Fibroblast of peridontal ligament (primary cell): ENCODE data around the gene DOC2B.
"Not testable (repeated sequence)": the region's sequence is repeated elsewhere in the genome, so short reads cannot be mapped to it uniquely, and the experiment has no call there.

Experiments
- DNase-seq: peaks from one replicate; pipeline ENCODE4 v3.0.0-alpha.2; 2010; ENCODE audit errors: extremely low read depth

The DOC2B gene

DNA sequence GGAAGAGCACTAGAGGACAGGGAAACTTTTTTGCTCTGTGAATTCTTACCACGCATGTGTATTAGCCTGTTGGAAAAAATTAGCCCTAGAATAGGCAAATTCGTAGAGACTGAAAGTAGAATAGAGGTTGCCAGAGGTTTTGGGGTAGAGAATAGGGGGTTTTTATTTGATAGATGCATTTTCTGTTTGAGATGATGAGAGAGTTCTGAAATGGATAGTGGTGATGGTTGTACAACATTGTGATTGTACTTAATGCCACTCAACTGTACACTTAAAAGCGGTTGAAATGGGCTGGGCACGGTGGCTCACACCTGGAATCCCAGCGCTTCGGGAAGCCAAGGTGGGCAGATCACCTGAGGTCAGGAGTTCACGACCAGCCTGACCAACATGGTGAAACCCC, 8.0 kb upstream of the DOC2B start:
- no peak for DNase-seq

DNA sequence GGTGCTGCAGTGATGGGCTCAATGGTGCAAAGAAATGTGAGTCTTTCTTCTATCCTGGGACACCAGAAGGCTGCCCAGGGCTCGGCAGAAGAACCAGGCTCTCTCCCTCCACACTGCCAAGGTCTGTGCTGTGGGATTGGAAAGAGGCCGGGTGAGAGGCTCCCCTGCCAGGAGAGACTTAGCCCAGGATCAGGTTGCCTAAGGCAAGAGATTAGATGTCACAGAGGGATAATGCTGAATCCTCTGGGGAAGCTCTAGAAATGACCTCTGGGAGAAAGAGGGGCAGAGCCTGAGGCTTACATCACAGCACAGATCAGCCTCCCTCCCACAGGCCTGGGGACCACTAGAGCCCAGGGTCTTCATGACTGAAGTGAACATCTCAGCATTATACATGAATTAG, 5.7 kb upstream of the DOC2B start:
- DNase-seq: no peak

DNA sequence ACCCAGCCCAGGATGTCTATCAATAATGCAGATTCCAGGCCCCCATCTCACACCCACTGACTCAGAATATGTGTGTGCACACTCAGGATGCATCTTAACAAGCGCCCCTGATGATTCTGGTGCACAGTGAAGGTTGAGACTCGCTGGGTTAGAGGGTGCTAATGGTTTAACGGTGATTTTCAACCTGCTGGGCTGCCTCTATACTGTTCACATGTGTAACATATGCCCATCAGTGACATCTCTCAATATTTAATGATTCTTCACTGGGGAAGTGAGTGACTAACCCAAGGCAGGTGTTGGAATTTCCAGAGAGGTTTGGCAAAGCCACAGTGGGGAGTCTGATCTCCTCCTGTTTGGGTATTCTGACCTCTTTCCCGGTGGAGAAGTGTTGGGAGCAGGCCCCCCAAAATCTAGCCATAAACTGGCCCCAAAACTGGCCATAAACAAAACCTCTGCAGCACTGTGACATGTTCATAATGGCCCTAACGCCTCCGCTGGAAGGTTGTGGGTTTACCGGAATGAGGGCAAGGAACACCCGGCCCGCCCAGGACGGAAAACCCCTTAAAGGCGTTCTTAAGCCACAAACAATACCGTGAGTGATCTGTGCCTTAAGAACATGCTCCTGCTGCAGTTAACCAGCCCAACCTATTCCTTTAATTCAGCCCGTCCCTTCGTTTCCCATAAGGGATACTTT, 4.1 kb upstream of the DOC2B start:
- no peak for DNase-seq

DNA sequence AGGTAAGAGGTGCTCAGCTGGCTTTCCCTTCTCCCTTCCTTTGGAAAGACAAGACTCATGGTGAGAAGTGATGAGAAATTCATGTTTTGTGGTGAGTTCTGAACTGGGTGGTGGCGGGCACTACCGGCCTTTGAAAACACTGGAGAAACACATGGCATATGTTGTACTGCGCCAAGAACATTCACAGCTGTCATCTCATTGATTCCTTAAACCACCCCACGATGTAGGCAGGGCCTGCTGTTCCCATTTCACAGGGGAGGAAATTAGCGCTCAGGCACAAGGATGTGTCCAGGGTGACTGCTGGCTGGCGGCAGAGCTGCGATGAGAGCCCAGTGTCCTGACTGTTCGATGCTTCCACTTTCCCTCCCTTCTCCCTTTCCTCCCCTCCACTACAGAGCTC, 1.6 kb upstream of the DOC2B start:
- DNase-seq: no peak

DNA sequence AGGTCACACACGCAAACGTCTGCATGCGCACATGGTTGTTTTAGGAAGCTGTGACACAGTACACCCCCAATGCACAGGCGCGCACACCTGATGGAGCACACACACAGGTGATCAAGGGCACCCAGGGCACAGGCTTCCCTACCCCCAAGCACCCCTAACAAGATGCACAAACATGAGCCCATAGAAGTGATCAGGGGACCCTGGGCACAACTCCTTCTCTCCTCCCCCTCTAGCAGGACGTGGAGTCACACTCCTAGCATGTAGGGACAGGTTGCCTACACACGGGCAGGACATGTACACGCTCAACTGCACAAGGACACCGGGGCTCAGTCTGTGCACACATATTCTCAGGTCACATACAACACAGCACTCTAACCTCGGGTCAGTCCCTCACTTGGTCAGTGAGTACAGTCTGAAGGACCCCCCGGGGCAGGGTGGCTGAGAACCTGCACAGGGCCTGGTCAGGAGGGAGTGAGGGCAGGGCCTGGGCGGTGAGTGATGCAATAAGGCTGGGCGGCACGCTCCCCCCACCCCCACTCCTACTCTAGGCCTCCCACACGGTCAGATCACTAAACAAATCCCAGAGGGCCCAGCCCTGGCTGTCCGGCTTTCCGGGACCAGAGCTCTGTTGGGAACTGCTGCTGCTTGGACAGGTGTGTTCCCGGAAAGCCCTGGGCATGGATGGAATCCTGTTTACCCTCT, 751 bp upstream of the DOC2B start:
- no peak for DNase-seq

DNA sequence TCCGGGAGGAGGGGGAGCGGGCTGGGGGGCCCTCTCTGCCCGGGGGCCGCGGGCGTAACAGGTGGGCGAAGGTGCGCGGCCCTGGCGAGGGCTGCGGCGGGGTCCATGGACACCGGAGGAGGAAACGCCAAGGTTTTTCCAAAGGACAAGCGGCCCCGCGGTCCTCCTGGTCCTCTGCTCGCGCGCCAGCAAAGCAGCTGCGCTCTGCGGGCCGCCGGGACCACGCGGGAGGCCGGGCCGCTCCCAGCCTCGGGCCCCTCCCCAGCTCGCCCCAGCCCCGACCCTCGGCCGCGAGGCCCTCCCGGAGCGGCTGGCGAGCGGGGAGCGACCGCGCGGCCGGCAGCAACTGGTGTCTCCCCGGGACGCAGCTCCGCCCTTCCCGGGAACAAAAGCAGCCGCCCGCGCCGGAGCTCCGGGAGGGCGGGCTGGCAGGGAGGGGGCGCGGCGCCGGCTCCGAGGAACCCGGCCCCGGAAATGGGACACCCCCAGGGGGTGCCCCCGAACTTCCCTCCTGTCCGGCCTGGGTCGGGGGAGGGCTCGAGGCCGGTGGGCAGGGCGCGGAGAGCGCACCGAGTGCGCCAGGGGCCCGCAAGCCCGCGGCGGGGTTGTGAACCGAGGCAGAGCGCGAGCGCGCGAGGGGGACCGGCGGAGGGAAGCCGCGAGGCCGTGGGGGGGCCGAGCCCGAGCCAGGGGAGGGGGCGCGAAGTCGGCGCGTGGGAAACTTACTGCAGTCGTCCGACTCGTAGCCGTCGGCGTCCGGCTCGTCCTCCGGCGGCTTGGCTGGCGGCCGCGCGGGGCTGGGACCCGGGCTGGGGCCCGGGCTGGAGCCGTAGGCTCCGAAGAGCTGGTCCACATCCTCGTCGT, 837 bp downstream of the DOC2B start:
- no peak for DNase-seq

DNA sequence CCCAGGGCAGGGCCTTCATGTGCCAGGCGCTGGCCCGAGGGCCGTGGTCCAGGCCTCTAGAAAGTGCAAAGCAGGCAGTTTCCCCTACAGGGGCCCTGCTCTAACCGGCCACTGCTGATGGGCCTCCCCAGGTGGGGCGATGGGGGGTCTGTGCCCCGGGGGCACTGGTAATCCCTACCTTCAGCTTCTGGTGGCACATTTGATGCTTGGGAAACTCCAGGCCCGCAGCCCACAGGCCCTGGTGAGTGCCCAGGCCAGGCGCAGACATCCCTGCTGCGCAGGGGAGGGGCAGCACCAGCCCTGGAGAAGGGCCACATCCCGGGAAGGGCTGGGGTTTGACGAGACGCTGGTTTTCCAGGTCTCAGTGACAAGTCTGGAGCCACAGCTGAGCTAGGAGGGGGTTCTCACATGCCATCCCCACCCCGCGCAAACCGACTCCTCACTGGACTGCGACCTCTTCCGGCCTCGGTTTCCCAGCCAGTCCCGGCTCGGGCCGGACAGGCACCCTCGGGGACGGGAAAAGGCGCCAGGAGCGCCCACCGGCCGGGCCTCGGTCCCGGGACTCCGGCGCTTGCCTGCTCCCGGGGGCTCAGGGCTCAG, 1.6 kb downstream of the DOC2B start:
- no peak for DNase-seq

DNA sequence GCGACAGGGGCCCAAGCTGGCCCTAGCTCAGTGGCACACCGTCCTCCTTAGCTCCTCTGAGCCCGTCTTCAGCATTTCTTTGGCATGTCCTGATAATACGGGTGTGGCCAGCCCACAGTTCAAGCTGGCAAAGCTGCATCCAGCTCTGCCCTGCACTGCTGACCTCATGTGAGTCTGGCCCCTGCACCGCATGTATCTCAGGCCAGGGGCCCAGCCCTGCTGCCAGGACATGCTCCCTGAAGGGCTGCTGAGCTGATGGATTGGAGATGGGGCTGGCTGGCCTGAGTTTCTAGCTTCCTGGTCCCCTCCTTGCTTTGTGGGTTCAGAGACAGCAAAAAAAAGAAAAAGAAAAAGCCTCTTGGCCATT, 2.4 kb downstream of the DOC2B start:
- no peak for DNase-seq

DNA sequence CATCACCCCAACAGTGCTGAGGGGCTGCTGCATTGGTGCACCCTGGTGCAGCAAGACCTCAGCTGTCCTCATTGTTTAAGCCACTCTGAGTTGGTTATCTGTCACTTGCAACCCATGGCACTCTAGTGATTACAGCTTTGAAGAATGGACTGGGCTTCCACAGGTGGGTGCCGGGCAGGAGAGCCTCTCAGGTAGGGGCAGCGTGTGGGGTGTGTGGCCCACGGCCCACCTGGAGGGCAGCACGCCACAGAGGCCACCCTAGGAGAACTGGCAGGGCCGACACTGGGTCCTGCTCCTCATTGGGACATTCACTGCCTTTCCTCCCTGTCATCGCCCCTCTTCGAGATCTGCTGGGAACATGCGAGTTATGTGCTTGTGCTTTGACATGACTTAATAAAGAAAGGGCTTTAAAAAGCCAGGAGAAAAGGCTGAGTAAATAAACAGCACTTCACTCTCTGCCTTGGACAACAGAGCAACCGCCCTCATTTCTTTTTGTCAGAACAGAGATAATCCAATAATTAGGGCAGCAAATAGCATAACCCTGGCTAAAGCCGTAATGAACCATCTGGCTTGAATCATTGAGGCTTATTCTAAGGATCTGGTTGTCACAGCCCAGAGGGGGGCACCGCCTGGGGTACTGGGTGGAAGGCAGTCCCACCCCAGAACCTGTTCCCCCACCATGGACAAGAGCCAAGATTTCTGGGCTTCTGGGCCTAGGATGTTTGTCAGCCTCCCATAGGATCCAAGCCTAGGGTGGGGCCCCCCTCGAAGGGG, 3.0 kb downstream of the DOC2B start:
- no peak for DNase-seq

DNA sequence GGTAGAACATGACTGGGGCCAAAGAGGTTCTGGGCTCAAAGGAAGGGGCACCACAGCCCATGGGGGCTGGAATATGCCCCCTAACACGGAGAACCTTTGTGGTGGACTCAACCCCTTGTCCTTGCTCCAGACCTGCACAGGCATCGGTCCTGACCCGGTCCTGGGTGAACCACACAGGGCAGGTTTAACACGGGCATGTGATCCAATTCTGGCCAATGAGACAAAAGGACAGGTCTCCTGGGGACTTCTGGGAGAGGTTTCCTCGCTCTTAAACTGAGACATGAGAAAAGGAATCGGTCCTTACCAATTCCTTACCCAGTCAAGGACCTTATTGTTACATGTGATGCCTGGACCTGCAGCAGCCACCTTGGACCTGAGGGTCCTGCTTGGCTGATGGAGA, 3.7 kb downstream of the DOC2B start:
- no peak for DNase-seq

DNA sequence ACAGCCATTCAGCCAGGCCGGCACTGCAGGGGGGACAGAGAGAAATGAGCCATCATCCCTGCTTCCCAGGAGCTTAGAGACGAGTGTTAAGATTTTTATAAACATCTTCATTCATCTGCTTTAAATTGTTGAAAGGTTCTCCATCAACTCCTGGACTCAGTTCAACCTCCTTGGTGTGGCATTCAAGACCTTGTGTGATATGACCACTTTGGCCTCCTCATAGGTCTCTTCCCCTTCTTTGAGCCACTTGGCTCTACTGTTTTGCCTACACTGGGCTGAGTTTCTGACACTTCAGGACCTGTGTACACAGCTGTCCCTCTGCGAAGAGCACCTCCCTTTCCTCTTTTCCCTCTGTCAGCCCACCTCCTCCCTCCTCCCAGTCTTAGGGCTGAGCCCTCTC, 4.3 kb downstream of the DOC2B start:
- DNase-seq: no peak

DNA sequence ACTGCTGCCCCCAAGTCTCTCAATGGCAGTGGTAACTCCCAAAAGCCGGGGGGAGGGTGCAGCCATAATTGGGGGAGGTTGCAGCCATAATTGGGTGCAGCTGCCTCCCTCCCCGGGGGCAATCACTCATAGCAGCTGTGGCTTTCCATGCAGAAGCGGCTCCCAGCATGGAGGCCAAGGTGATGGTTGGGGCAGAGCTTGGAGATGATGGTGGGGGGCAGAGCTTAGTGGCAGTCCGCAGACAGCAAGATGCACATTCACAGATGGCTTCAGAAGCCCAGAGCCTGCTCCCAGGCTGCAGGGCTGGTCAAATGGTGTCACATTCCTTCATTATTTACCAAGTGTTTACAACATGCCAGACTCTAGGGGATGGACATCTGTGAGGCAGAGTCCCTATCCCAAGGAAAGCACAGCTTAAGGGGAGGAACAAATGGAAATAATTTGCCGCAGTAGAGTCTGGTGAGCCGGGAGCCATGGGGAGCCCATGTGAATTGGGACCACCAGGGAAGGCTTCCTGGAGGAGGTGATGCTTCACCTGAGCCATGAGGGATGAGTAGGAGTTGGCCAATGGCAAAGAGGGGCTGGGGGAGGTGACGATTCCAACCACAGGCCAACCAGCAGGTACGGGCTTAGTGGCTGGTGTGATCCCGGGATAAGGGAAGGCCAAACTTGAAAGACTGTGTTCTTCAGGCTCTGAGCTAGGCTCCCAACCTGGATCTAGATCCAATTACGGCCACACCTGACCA, 8.1 kb downstream of the DOC2B start:
- no peak for DNase-seq

DNA sequence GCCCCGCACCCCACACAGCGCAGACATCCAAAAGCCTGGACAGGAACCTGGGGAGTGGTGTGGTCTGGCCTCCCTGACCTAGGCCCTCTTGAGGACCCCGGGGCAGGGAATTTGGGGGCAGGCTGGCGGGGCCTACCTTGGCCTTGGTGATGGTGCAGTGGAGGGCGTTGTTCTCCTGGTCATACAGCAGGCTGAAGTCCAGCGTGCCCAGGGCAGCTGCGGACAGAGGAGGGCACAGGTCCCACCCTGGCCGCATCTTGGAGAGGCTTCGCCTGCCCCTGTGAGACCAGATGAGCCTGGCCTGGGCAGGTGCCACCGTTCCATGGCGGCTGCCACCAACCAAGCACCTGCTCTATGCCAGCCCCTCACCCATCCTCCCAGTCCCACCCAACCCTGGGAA, 9.0 kb downstream of the DOC2B start:
- DNase-seq: no peak

DNA sequence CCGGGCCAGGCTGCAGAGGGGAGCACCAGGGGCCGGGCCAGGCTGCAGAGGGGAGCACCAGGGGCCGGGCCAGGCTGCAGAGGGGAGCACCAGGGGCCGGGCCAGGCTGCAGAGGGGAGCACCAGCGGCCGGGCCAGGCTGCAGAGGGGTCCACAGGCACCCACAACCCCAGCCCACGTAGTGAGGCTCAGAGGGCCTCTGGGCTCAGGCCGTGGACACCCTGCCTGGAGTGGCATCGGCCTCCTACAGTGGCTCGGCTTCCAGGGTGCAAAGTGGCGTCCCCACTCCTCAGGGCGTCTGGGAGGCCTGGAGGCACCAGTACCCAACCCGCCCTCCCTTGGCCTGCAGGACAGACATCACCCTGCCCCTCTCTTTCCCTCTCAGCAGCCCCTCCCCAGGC, 9.6 kb downstream of the DOC2B start:
- no peak for DNase-seq

DNA sequence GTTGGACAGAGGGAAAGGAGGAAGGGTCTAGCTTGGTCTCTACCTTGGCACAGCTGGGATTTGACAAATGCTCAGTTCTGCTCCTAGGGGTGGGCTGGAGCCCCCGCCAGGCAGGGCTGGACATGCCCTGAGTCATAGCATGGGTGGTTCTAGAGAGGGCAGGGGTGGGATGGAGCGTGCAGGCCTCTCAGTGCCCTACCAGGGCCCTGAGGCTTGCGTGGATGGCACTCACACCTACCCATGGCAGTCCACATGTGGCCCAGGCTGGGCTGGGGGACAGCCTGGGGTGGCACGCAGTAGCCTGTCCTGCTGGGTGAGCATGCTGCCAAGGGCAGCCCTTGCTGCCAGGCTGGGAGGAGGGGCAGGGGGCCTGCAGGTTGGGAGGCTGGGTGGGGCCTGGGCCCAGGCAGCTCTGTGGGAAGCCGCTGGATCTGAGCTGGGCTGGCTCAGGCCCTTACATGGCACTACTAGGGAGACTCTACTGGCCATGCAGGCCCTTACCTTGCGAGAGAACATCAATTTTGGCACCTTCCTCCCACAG, 11.2 kb downstream of the DOC2B start:
- DNase-seq: no peak

DNA sequence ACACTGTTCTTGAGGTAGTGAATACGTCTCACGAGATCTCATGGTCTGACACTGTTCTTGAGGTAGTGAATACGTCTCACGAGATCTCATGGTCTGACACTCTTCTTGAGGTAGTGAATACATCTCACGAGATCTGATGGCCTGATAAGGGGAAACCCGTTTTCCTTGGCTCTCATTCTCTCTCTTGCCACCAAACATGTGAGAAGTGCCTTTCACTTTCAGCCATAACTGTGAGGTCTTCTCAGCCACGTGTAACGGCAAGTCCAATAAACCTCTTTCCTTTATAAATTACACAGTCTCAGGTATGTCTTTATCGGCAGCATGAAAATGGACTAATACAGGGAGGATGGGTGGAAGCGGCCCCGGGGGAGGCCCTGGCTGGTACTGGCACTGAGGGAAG, 12.8 kb downstream of the DOC2B start:
- DNase-seq: not testable (repeated sequence)

DNA sequence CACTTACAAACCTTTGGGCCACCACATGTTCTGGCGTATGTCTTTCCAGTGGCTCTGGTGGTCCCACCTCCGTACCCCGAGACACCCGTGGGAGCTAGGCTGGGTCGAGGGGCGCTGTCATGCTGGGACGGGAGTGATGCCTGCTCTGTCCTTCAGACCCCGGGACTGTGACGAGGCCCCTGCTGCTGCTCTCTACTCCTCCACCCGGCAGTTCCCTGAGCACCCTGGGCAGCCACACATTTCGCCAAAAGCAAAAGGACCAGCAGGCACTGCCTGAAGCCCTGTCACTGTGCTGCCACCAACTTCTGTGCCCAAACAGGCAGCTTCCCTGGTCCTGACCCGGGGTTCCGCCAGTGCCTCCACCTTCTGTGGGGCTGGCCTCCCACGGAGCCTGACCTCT, 15.5 kb downstream of the DOC2B start:
- DNase-seq: no peak

DNA sequence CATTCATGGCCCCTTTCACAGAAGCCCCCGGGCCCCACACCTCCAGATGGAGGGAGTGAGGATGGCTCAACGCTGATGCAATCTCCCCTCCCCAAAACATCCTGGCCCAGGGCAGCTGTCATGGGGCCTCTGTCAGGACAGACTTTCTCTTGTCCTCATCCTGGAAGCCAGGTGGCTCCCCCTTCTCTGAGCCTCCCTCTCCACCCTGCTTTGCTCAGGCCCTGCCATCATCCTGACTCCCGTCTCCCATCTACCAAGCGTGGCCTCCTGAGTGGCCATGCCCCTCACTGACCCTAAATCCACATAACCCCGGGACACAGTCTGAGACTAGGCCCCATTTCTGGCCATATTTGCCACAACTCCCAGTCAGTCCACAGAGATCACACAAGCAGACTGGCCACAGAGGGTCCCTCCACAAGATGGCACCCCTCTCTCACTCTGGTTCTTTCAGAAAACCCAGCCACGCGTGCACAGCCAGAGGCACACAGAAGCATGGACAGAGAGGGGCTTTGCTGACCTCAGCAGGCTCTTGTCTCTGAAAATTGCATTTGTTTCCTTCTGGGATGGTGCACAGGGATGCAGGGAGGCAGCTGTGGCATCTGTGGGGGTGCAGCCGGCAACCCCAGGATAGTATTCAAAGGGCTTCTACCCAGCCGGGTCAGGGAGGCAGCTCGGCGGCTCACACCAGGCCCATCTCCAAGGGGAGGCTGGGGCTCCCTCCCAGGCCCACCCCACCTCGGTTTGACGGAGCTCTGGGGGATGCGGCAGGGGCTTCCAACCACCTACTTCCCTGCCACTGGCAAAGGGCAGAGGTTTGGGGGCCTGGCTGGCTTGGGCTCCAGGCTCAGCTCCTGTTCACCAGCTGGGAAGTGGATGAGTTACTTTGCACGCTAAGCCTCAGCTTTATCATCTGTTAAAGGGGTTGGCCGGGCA, 16.9 kb downstream of the DOC2B start:
- peak; percentile 36 for DNase-seq

DNA sequence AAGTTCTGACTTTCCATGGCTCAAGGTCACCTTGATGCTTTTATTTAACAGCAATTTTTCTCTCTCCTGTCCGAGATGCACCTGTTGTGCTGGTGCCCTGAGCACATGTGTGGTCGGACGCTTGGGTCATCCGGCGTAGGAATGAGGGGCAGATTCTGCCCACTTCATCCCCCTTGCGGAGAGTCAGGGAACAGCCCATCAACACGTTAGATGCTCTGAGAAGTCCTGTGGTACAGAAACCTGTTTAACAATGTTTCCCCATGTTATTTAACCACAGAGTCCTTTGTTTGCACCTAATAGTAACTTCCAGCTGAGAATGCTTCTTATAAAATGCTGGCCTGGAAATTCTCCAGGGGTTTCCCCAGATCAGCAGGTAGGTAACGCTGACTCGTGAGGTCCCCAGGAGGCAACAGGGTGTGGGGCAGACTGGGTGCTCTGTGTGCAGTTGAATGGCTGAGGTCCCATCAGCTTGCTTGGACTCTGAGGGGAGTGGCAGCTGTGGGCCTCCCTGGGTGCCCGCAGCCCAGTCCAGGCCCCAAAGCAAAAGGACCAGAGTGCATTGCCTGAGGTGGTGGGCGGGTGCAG, 17.8 kb downstream of the DOC2B start:
- DNase-seq: no peak
